GM12878 (cell line): Measurements from ENCODE around the gene ANO10. TPM values are rescaled to one million over a fixed set of nuclear protein-coding genes. Genes with fewer than 3 reads are reported as not detected.

Experiments
- ATAC-seq: fragments of 200-7000 bp; cut with Tn5 transposase; 3 replicates; pipeline ENCODE4 v1.9.1; 2020; ENCODE audit warnings: mild to moderate bottlenecking, moderate library complexity
- BruUV-seq: library from RNA; stranded (reverse); fragments of 400-500 nt; replicated peaks from 2 replicates; lab custom pipeline; 2021; lab: Mats Ljungman, UMichigan
- CTCF ChIA-PET: fragments of 300-600 bp; sonication (Branson Sonifier 250); formaldehyde crosslinking; extraction: SDS; loops from one replicate; lab custom pipeline; 2021; ENCODE audit warnings: inconsistent platforms; lab: Yijun Ruan, JAX
- POLR2A ChIA-PET: fragments of 350-600 bp; formaldehyde crosslinking; extraction: SDS; loops from one replicate; lab custom pipeline; 2021; ENCODE audit warnings: inconsistent platforms; lab: Charles Lee
- RAD21 ChIA-PET: fragments of 300-600 bp; sonication (Branson Sonifier 250); formaldehyde crosslinking; loops from one replicate; lab custom pipeline; 2023; ENCODE audit warnings: antibody characterized with exemption; ENCODE audit not compliant: unreplicated experiment; lab: Charles Lee
- SMC1A ChIA-PET: fragments of 300-600 bp; sonication (Branson Sonifier 250); formaldehyde crosslinking; loops from one replicate; lab custom pipeline; 2023; ENCODE audit not compliant: unreplicated experiment, uncharacterized antibody; lab: Charles Lee
- DNase-seq: peaks from one replicate; pipeline ENCODE4 v3.0.0-alpha.2; 2011; ENCODE audit warnings: low read depth, low spot score
- FAIRE-seq: peaks from 3 replicates; lab custom pipeline; 2011; peaks lifted over from hg19 to GRCh38; lab: Jason Lieb, UNC
- H2AFZ ChIP-seq: 2 replicates; pipeline ENCODE4 v1.6.0; 2011; ENCODE audit warnings: low read depth, low read length, control low read depth; ENCODE audit not compliant: control insufficient read depth
- H3K27ac ChIP-seq: 2 replicates; pipeline ENCODE4 v1.5.1; 2011; ENCODE audit warnings: control low read depth; ENCODE audit not compliant: control insufficient read depth, insufficient read depth
- H3K27me3 ChIP-seq, 2 experiments: replicated peaks in 1 of 2; 2 replicates each; pipeline versions ENCODE4 v1.6.0 to v1.6.1; 2011; ENCODE audit warnings: low read length in 1 of 2; ENCODE audit not compliant: control insufficient read depth in 2 of 2, insufficient read depth in 2 of 2
- H3K36me3 ChIP-seq, 2 experiments: 2 replicates each; pipeline ENCODE4 v1.5.1; 2011; ENCODE audit warnings: low read length in 1 of 2; ENCODE audit not compliant: control insufficient read depth in 2 of 2, insufficient read depth in 2 of 2
- H3K4me1 ChIP-seq: 2 replicates; pipeline ENCODE4 v1.6.1; 2011; ENCODE audit warnings: mild to moderate bottlenecking, low read length, moderate library complexity, mixed read lengths; ENCODE audit not compliant: control insufficient read depth, insufficient read depth
- H3K4me2 ChIP-seq: 2 replicates; pipeline ENCODE4 v1.6.0; 2011; ENCODE audit warnings: control low read depth; ENCODE audit not compliant: control insufficient read depth, insufficient read depth
- H3K4me3 ChIP-seq: fragments of 200-600 bp; sonication (generic); 2 replicates; pipeline ENCODE4 v1.5.1; 2016
- H3K79me2 ChIP-seq: 2 replicates; pipeline ENCODE4 v1.6.0; 2011; ENCODE audit warnings: low read length; ENCODE audit not compliant: control insufficient read depth, insufficient read depth
- H3K9ac ChIP-seq: 2 replicates; pipeline ENCODE4 v1.8.0; 2011; ENCODE audit warnings: low read length, control low read depth, mixed read lengths; ENCODE audit not compliant: control insufficient read depth, insufficient read depth
- H3K9me3 ChIP-seq: replicated peaks from 3 replicates; pipeline ENCODE4 v1.5.1; 2011; ENCODE audit warnings: mild to moderate bottlenecking, low read length; ENCODE audit not compliant: control insufficient read depth, insufficient read depth
- H4K20me1 ChIP-seq: 2 replicates; pipeline ENCODE4 v1.6.0; 2011; ENCODE audit not compliant: control insufficient read depth, insufficient read depth
- BMI1 ChIP-seq: fragments of 450-650 bp; IDR thresholded peaks from 2 replicates; pipeline ENCODE4 v1.6.1; 2016; ENCODE audit warnings: mild to moderate bottlenecking, moderate library complexity, borderline replicate concordance
- CHD2 ChIP-seq: IDR thresholded peaks from 2 replicates; pipeline ENCODE4 v1.6.1; 2011; ENCODE audit warnings: low read depth, low read length, improper control_type of control experiment, borderline replicate concordance
- HDAC6 ChIP-seq: fragments of 200-600 bp; sonication (generic); IDR thresholded peaks from one replicate; pipeline ENCODE4 v1.8.0; 2017; ENCODE audit warnings: antibody characterized with exemption; ENCODE audit not compliant: unreplicated experiment
- HDGF ChIP-seq: fragments of 450-650 bp; IDR thresholded peaks from 2 replicates; pipeline ENCODE4 v1.6.1; 2016; ENCODE audit warnings: antibody characterized with exemption
- YBX1 ChIP-seq: fragments of 450-650 bp; IDR thresholded peaks from 2 replicates; pipeline ENCODE4 v1.6.1; 2016; ENCODE audit warnings: antibody characterized with exemption
- ZNF384 ChIP-seq: IDR thresholded peaks from 2 replicates; pipeline ENCODE4 v1.6.1; 2012; ENCODE audit warnings: low read depth, mild to moderate bottlenecking, low read length, improper control_type of control experiment, borderline replicate concordance
- WGBS: methylation state at CpG from one replicate; pipeline ENCODE4 v1.1.6; 2016; ENCODE audit warnings: low lambda C conversion rate; ENCODE audit not compliant: insufficient replicate concordance, insufficient coverage; ENCODE audit errors: missing lambda C conversion rate; 5-methylcytosine and 5-hydroxymethylcytosine counted together
- in situ Hi-C: fragments of 300-500 bp; cut with MboI; formaldehyde crosslinking; loops from 9 replicates; pipeline ENCODE4 v1.14.3; 2018; ENCODE audit warnings: mixed read lengths
- intact Hi-C: fragments of 100-400 bp; cut with micrococcal nuclease; formaldehyde crosslinking; loops from one replicate; pipeline ENCODE4 v1.14.2; 2022; ENCODE audit not compliant: unreplicated experiment
- polyA plus RNA-seq, 11 experiments: library from polyadenylated mRNA; depleted of rRNA in 4 of 11; unstranded in 6 of 11; stranded (reverse) in 5 of 11; fragments of >200 nt; fragmentation: Nextera tagmentation in 4 of 11; fragmentation: Illumina TruSeq in 1 of 11; extraction: Ambion mirVana in 4 of 11; extraction: Trizol in 1 of 11; gene quantifications; 1 replicate in 1 of 11; 2 replicates in 10 of 11; pipeline versions ENCODE4 v1.2.1 to v1.2.3, GENCODE V29; 2011 to 2016; ENCODE audit warnings: inconsistent platforms in 2 of 11, missing spikeins in 2 of 11, low read depth in 1 of 11
- total RNA-seq, 4 experiments: library from RNA; depleted of rRNA in 3 of 4; stranded (reverse); fragments of >200 nt in 3 of 4; fragmentation: Illumina TruSeq in 1 of 4; extraction: Trizol in 1 of 4; gene quantifications; 2 replicates each; pipeline versions ENCODE4 v1.2.1 to v1.2.3, GENCODE V29; 2013 to 2021
- TF ChIP-seq, protein P1 (sequence below): fragments of 450-650 bp; IDR thresholded peaks from 2 replicates; pipeline ENCODE4 v1.6.1; 2017; ENCODE audit warnings: mild to moderate bottlenecking, moderate library complexity
- TF ChIP-seq, protein P2 (sequence below): fragments of 450-650 bp; formaldehyde crosslinking; IDR thresholded peaks from 2 replicates; pipeline ENCODE4 v1.4.0; 2020; ENCODE audit warnings: mild to moderate bottlenecking, moderate library complexity

Gene ANO10
- total and polyA plus RNA-seq, 10 of the 15 experiments (the other 5 are each of a cell fraction or from before 2014, with no cell fraction given), result 0.29 to 21.9 (median 1.6) TPM

DNA sequence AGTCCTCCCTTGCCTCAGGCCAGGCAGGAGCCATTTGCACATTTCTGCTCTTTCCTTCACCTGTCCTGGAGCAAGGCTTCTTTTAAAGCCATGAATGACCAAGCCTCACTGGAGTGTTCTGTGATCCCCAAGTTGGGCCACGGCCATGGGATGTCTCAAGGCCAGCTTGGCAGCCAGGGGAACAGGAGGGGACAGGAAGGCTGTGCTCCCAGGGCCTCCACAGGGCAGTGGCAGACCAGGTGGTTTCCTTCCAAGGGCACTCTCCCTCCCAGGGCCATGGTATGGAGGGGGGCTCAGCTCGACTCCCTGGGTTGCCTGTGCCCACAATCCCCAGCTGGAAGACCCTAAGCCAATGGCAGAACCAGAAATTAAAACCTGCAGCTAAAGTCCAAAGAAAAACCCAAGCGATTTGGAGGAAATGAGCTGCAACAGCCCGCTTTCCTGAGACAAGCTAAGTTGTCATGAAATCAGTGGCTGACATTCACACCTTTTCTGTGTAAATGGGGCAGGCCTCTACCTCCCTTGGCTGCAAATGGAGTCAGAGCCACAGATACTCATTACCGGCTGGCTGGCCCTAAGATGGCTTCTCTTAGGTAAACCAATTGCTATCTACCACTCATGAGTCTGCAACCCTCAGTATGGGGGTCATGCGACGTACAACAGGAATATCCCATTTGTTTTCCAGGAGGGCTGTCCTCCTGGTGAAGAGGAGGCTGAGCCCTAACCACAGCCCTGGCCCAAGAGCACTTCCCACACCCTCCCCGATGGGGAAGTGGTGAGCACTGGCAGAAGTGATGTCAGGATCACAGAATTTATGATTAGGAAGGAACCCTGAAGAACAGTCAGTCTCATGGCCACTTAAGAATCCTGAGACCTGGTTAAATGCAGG, 252.2 kb downstream of the ANO10 start:
- Histone ChIP-seq H2AFZ (no peak overlapping the region), H3K4me2 (no peak overlapping the region), H3K9me3 (no peaks in the 10 kb centered on the region), H3K4me1 (no peaks in the 10 kb centered on the region), H3K27ac (no peak overlapping the region), H4K20me1 (no peaks in the 10 kb centered on the region; the same call in 1 of the 2 replicates), H3K27me3 (peaks cover 0 to 2% of the 10 kb centered on the region in 2 experiments; a peak in 1 of 4 replicates), H3K36me3 (no peaks in the 10 kb centered on the region; a peak in 2 of 4 replicates), H3K9ac (no peak overlapping the region), H3K79me2 (no peaks in the 10 kb centered on the region), H3K4me3 (no peak overlapping the region)
- intact Hi-C loops (loop anchor here (10.0 kb wide), 1 partner anchor 145 kb away; no protein-coding TSS in a partner anchor), in situ Hi-C loops (loop anchor here (10.0 kb wide), 1 partner anchor 405 kb away; no protein-coding TSS in a partner anchor)
- ATAC-seq, result no peak
- BruUV-seq, result no TSS peak
- CTCF ChIA-PET, result interaction anchor here (0.9 kb wide), 1 partner anchor 13 kb away, joined by 3 read pairs; no protein-coding TSS in a partner anchor
- SMC1A ChIA-PET, result no interaction called here
- WGBS, result 54% methylated on average over 8 of the region's 8 CpGs
- DNase-seq, result no peak
- FAIRE-seq, result no peak
- TF ChIP-seq, protein P1, sequence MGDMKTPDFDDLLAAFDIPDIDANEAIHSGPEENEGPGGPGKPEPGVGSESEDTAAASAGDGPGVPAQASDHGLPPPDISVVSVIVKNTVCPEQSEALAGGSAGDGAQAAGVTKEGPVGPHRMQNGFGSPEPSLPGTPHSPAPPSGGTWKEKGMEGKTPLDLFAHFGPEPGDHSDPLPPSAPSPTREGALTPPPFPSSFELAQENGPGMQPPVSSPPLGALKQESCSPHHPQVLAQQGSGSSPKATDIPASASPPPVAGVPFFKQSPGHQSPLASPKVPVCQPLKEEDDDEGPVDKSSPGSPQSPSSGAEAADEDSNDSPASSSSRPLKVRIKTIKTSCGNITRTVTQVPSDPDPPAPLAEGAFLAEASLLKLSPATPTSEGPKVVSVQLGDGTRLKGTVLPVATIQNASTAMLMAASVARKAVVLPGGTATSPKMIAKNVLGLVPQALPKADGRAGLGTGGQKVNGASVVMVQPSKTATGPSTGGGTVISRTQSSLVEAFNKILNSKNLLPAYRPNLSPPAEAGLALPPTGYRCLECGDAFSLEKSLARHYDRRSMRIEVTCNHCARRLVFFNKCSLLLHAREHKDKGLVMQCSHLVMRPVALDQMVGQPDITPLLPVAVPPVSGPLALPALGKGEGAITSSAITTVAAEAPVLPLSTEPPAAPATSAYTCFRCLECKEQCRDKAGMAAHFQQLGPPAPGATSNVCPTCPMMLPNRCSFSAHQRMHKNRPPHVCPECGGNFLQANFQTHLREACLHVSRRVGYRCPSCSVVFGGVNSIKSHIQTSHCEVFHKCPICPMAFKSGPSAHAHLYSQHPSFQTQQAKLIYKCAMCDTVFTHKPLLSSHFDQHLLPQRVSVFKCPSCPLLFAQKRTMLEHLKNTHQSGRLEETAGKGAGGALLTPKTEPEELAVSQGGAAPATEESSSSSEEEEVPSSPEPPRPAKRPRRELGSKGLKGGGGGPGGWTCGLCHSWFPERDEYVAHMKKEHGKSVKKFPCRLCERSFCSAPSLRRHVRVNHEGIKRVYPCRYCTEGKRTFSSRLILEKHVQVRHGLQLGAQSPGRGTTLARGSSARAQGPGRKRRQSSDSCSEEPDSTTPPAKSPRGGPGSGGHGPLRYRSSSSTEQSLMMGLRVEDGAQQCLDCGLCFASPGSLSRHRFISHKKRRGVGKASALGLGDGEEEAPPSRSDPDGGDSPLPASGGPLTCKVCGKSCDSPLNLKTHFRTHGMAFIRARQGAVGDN, result no peak
- TF ChIP-seq, protein P2, sequence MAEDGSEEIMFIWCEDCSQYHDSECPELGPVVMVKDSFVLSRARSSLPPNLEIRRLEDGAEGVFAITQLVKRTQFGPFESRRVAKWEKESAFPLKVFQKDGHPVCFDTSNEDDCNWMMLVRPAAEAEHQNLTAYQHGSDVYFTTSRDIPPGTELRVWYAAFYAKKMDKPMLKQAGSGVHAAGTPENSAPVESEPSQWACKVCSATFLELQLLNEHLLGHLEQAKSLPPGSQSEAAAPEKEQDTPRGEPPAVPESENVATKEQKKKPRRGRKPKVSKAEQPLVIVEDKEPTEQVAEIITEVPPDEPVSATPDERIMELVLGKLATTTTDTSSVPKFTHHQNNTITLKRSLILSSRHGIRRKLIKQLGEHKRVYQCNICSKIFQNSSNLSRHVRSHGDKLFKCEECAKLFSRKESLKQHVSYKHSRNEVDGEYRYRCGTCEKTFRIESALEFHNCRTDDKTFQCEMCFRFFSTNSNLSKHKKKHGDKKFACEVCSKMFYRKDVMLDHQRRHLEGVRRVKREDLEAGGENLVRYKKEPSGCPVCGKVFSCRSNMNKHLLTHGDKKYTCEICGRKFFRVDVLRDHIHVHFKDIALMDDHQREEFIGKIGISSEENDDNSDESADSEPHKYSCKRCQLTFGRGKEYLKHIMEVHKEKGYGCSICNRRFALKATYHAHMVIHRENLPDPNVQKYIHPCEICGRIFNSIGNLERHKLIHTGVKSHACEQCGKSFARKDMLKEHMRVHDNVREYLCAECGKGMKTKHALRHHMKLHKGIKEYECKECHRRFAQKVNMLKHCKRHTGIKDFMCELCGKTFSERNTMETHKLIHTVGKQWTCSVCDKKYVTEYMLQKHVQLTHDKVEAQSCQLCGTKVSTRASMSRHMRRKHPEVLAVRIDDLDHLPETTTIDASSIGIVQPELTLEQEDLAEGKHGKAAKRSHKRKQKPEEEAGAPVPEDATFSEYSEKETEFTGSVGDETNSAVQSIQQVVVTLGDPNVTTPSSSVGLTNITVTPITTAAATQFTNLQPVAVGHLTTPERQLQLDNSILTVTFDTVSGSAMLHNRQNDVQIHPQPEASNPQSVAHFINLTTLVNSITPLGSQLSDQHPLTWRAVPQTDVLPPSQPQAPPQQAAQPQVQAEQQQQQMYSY (CRISPR knock-in tag), result no peak
- TF ChIP-seq BMI1 (no peak), CHD2 (no peak), YBX1 (no peak), HDAC6 (no peak), HDGF (no peak), ZNF384 (no peak)
- RAD21 ChIA-PET, result no interaction called here
- POLR2A ChIA-PET, result no interaction called here
